ENCODE data around the gene GDPD4. TPM values are rescaled to one million over a fixed set of nuclear protein-coding genes. Genes with fewer than 3 reads are reported as not detected.
A peak's percentile ranks its signal among the peaks of the same experiment; 100 is the strongest.

The GDPD4 gene
- total and polyA plus RNA-seq, 4 experiments from 2014 or later, result not detected

DNA sequence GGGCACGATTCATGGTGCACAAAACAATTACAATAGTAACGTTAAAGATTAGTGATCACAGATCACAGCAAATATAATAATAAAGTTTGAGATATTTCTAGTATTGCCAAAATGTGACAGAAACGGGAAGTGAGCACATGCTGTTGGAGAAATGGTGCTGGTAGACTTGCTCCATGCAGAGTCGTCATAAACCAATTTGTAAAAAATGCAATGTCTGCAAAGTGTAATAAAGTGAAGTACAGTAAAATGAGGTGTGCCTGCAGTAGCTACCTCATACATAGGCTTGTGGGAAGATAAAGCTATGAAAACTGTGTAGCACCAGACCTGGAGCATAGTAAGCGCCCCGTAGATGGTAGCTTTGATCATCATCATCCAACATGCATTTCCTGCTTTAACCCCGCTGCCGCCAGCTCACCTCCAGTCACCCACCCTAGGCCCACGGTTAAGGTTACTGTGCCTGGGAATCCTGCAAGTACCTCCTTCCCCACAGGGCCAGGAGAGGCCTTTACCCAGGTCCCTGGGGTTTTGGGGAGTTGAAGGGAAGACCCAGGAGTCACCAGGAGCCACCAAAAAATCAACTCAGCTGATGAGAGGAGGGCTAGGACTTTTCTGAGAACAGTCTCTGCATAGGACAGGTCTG is 114.3 kb downstream of the GDPD4 start:
- Mint-ChIP-seq H3K27me3 (no peaks in the 10 kb centered on the region), H3K9me3 (no peaks in the 10 kb centered on the region), H3K36me3 (no peaks in the 10 kb centered on the region), H3K4me3 (no peak overlapping the region), H3K4me1 (peaks cover 0 to 10% (median 4%) of the 10 kb centered on the region in 4 donors), H3K27ac (peak overlapping the region in 2 of 7 donors; percentile 4 to 9)
- H3K9me3 ChIP-seq (ENCODE audit: control insufficient read depth in 1 of 2, low read length in 2 of 2), result no peaks in the 10 kb centered on the region
- no peak overlapping the region for H3K4me3 ChIP-seq (ENCODE audit: low read length in 2 of 2)
- no peak overlapping the region for H3K27ac ChIP-seq (ENCODE audit: low read depth, low read length)
- no peaks in the 10 kb centered on the region for H3K27me3 ChIP-seq (ENCODE audit: insufficient read depth, low read length)
- no peak for DNase-seq
- POLR2A ChIA-PET (ENCODE audit: partially characterized antibody), result interaction anchor here (1.4 kb wide), 1 partner anchor 60 kb away, joined by 5 read pairs; no protein-coding TSS in a partner anchor
- CTCF ChIA-PET (ENCODE audit: partially characterized antibody), result interaction anchor here (0.7 to 4.8 kb wide), 15 partner anchors 8 to 358 kb away, joined by 3 to 89 read pairs (median 4); partner anchors contain the start of gene MYO7A
- intact Hi-C loops (cut with micrococcal nuclease), result loop anchor here (5.0 kb wide), 1 partner anchor 430 kb away; no protein-coding TSS in a partner anchor
- no peaks in the 10 kb centered on the region for H3K36me3 ChIP-seq (ENCODE audit: insufficient read depth, low read length)
- H3K4me1 ChIP-seq (ENCODE audit: insufficient read depth, low read length), result peaks cover 6% of the 10 kb centered on the region

DNA sequence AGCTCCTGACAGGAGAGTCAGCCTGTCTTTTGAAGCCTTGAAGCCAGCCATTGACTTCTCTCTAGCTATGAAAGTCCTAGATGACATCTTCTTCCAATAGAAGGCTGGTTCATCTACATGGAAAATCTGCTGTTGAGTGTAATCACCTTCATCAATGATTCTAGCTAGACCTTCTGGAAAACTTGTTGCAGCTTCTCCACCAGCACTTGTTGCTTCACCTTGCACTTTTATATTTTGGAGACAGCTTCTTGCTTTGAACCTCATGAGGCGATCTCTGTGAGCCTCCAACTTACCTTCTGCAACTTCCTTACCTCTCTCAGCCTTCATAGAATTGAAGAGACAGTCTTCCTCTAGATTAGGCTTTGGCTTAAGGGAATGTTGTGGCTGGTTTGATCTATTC is 115.2 kb downstream of the GDPD4 start:
- no peak overlapping the region for H3K4me3 Mint-ChIP-seq
- Histone ChIP-seq H3K4me3 (ENCODE audit: low read length in 2 of 2) (no peak overlapping the region), H3K9me3 (ENCODE audit: control insufficient read depth in 1 of 2, low read length in 2 of 2) (no peaks in the 10 kb centered on the region), H3K4me1 (ENCODE audit: insufficient read depth, low read length) (peaks cover 6% of the 10 kb centered on the region), H3K27ac (ENCODE audit: low read depth, low read length) (no peak overlapping the region), H3K36me3 (ENCODE audit: insufficient read depth, low read length) (no peaks in the 10 kb centered on the region), H3K27me3 (ENCODE audit: insufficient read depth, low read length) (no peaks in the 10 kb centered on the region)
- H3K36me3 Mint-ChIP-seq, result no peaks in the 10 kb centered on the region
- H3K4me1 Mint-ChIP-seq, result peaks cover 0 to 10% (median 4%) of the 10 kb centered on the region in 4 donors
- no peak overlapping the region for H3K27ac Mint-ChIP-seq
- POLR2A ChIA-PET (ENCODE audit: partially characterized antibody), result no interaction called here
- DNase-seq, result no peak
- H3K9me3 Mint-ChIP-seq, result no peaks in the 10 kb centered on the region
- CTCF ChIA-PET (ENCODE audit: partially characterized antibody), result interaction anchor here (0.6 to 4.8 kb wide), 8 partner anchors 10 to 359 kb away, joined by 3 to 89 read pairs (median 4); partner anchors contain the start of gene MYO7A
- intact Hi-C loops (cut with micrococcal nuclease), result loop anchor here (5.0 kb wide), 1 partner anchor 431 kb away; no protein-coding TSS in a partner anchor
- no peaks in the 10 kb centered on the region for H3K27me3 Mint-ChIP-seq

DNA sequence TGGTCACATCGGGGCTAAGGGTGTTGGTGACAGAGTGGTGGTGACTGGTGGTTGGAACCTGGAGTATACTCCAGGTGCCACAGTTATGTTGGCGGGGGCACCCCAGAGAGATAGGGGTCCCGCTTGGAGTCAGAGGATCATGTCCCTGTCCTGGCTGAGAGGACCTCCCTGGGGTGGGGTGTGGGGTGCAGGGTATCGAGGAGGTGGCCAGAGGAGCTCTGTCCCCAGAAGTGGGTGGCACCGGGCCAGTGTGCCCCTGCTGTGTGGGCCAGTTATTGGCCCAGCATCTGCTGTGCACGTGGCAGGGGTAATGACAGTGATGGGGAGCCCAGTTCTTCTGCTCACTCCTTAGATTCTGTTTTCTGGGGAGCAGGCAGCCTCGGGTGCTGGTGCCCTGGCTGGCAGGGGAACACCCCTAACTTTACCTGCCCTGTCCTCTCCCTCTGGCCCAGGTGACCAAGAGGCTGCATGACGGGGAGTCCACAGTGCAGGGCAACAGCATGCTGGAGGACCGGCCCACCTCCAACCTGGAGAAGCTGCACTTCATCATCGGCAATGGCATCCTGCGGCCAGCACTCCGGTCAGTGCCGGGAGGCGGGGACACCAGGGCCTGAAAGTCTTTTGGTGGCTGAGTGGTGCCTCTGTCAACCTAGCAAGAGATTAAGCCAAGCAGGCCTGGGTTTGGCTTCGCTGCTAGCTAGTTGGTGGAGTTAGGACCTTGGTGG is 117.2 kb downstream of the GDPD4 start:
- H3K4me3 Mint-ChIP-seq, result no peak overlapping the region
- no peaks in the 10 kb centered on the region for H3K36me3 ChIP-seq (ENCODE audit: insufficient read depth, low read length)
- H3K9me3 Mint-ChIP-seq, result no peaks in the 10 kb centered on the region
- peaks cover 0 to 10% (median 4%) of the 10 kb centered on the region in 4 donors for H3K4me1 Mint-ChIP-seq
- no peak overlapping the region for H3K4me3 ChIP-seq (ENCODE audit: low read length in 2 of 2)
- intact Hi-C loops (cut with micrococcal nuclease), result no loop called here
- H3K4me1 ChIP-seq (ENCODE audit: insufficient read depth, low read length), result peaks cover 6% of the 10 kb centered on the region
- H3K36me3 Mint-ChIP-seq, result no peaks in the 10 kb centered on the region
- ChIA-PET POLR2A (ENCODE audit: partially characterized antibody) (no interaction called here), CTCF (ENCODE audit: partially characterized antibody) (interaction anchor here (1.2 kb wide), 1 partner anchor 57 kb away, joined by 3 read pairs; no protein-coding TSS in a partner anchor)
- no peaks in the 10 kb centered on the region for H3K9me3 ChIP-seq (ENCODE audit: control insufficient read depth in 1 of 2, low read length in 2 of 2)
- DNase-seq, result no peak
- H3K27me3 Mint-ChIP-seq, result no peaks in the 10 kb centered on the region
- H3K27ac ChIP-seq (ENCODE audit: low read depth, low read length), result no peak overlapping the region
- H3K27me3 ChIP-seq (ENCODE audit: insufficient read depth, low read length), result no peaks in the 10 kb centered on the region
- H3K27ac Mint-ChIP-seq, result no peak overlapping the region

DNA sequence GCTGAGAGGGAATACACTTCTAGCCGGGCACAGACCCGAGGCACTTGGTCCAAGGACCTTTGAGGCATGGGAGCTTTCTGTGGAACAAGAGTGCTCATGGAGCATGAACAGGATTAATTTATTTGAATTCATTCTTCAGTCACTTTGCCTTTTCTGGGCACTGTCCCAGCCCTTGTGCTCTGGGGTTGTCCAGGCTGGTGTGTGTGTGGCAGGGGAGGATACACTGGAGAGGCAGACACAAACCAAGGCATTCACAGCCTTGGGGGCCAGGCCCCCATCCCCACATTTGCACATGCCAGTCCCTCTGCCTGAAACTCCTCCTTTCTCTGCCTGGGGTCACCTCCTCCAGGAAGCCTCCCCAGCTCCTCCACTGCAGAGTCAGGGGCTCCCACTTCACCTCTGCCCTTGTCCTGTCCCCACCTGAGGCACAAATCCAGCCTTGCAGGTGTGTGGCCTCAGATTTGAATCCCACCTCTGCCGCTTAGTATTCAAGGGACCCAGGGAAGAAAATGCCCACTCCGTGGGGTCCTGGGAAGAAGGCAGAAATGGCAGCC is 118.0 kb downstream of the GDPD4 start:
- Histone ChIP-seq H3K4me3 (ENCODE audit: low read length in 2 of 2) (no peak overlapping the region), H3K4me1 (ENCODE audit: insufficient read depth, low read length) (peaks cover 6% of the 10 kb centered on the region), H3K9me3 (ENCODE audit: control insufficient read depth in 1 of 2, low read length in 2 of 2) (no peaks in the 10 kb centered on the region), H3K27ac (ENCODE audit: low read depth, low read length) (no peak overlapping the region), H3K27me3 (ENCODE audit: insufficient read depth, low read length) (no peaks in the 10 kb centered on the region), H3K36me3 (ENCODE audit: insufficient read depth, low read length) (no peaks in the 10 kb centered on the region)
- H3K27ac Mint-ChIP-seq, result peak overlapping the region in 1 of 7 donors; percentile 17
- ChIA-PET CTCF (ENCODE audit: partially characterized antibody) (interaction anchor here (1.2 kb wide), 1 partner anchor 57 kb away, joined by 3 read pairs; no protein-coding TSS in a partner anchor), POLR2A (ENCODE audit: partially characterized antibody) (no interaction called here)
- no peaks in the 10 kb centered on the region for H3K27me3 Mint-ChIP-seq
- peaks cover 0 to under 1% (median 0%) of the 10 kb centered on the region in 8 donors for H3K9me3 Mint-ChIP-seq
- DNase-seq, result no peak
- H3K36me3 Mint-ChIP-seq, result no peaks in the 10 kb centered on the region
- H3K4me3 Mint-ChIP-seq, result no peak overlapping the region
- H3K4me1 Mint-ChIP-seq, result peaks cover 0 to 10% (median 4%) of the 10 kb centered on the region in 4 donors
- intact Hi-C loops (cut with micrococcal nuclease), result no loop called here

DNA sequence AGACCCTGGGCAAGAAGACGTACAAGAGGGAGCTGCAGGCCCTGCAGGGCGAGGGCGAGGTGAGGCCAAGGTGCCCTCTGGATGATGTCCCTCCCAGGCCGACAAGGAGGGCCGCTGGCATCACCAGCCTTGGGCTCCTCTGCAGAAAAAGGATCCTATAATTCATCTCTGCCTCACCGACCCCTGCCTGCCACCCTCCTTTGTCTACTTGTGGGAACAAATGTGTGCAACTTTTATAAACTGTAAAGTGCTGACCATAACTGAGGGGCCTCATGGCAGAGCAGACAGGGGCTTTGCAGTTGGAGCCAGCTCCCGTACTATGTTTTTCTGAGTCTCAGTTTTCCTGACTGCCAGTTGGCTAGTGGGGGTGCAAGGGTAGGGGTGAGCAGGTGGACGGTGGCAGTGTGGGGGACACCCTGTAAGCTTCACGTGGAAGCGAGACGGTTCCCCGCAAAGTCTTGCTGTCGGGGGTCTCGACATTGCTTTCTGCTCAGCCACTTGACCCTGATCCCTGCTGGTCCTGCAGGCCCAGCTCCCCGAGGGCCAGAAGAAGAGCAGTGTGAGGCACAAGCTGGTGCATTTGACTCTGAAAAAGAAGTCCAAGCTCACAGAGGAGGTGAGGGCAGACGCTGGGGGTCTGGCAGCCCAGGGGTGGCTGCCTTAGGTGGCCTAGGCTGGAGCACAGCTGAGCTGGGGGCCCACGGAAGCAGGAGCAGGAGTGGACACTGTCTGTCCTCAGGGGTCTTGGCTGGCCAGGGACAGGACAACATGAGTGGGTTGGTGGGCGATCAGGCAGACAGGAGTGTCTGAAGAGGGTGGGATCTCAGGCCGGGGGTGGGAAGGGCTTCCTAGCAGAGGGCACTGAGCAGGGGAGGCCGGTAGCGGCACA is 118.7 kb downstream of the GDPD4 start:
- DNase-seq, result no peak

DNA sequence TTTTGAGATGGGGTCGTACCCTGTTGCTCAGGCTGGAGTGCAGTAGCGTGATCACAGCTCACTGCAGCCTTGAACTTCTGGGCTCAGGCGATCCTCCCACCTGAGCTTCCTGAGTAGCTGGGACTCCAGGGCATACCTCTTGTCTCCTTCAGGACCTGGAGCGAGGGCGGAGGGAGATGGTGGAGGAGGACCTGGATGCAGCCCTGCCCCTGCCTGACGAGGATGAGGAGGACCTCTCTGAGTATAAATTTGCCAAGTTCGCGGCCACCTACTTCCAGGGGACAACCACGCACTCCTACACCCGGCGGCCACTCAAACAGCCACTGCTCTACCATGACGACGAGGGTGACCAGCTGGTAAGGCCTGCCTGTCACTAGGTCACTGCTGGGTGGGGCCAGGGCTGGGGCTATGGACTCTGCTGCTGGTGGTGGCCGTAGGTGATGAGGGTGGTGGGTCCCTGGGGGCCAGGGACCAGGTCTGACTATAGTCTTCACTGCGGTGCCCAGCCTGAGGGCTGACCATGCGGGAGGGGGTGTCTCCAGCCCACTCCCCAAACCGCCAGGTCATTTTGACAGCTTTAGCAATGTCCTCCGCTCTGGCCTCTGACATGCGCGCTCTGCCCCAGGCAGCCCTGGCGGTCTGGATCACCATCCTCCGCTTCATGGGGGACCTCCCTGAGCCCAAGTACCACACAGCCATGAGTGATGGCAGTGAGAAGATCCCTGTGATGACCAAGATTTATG is 119.5 kb downstream of the GDPD4 start:
- no peaks in the 10 kb centered on the region for H3K36me3 Mint-ChIP-seq
- no peak overlapping the region for H3K4me3 Mint-ChIP-seq
- ChIA-PET CTCF (ENCODE audit: partially characterized antibody) (no interaction called here), POLR2A (ENCODE audit: partially characterized antibody) (no interaction called here)
- intact Hi-C loops (cut with micrococcal nuclease), result no loop called here
- H3K4me3 ChIP-seq (ENCODE audit: low read length in 2 of 2), result no peak overlapping the region
- no peaks in the 10 kb centered on the region for H3K9me3 ChIP-seq (ENCODE audit: control insufficient read depth in 1 of 2, low read length in 2 of 2)
- H3K27ac ChIP-seq (ENCODE audit: low read depth, low read length), result no peak overlapping the region
- peaks cover 0 to 2% (median 0%) of the 10 kb centered on the region in 8 donors for H3K9me3 Mint-ChIP-seq
- no peaks in the 10 kb centered on the region for H3K27me3 ChIP-seq (ENCODE audit: insufficient read depth, low read length)
- no peaks in the 10 kb centered on the region for H3K36me3 ChIP-seq (ENCODE audit: insufficient read depth, low read length)
- DNase-seq, result no peak
- H3K4me1 ChIP-seq (ENCODE audit: insufficient read depth, low read length), result no peaks in the 10 kb centered on the region
- H3K27ac Mint-ChIP-seq, result no peak overlapping the region
- no peaks in the 10 kb centered on the region for H3K27me3 Mint-ChIP-seq
- peaks cover 0 to 6% (median 2%) of the 10 kb centered on the region in 4 donors for H3K4me1 Mint-ChIP-seq

More for the DNA sequence above, 118.7 kb downstream of the GDPD4 start:
- Histone ChIP-seq H3K36me3 (ENCODE audit: insufficient read depth, low read length) (no peaks in the 10 kb centered on the region), H3K4me3 (ENCODE audit: low read length in 2 of 2) (no peak overlapping the region), H3K9me3 (ENCODE audit: control insufficient read depth in 1 of 2, low read length in 2 of 2) (no peaks in the 10 kb centered on the region), H3K27ac (ENCODE audit: low read depth, low read length) (no peak overlapping the region), H3K27me3 (ENCODE audit: insufficient read depth, low read length) (no peaks in the 10 kb centered on the region), H3K4me1 (ENCODE audit: insufficient read depth, low read length) (peaks cover 6% of the 10 kb centered on the region)
- ChIA-PET CTCF (ENCODE audit: partially characterized antibody) (interaction anchor here (1.2 kb wide), 1 partner anchor 56 kb away, joined by 3 read pairs; no protein-coding TSS in a partner anchor), POLR2A (ENCODE audit: partially characterized antibody) (no interaction called here)
- H3K27ac Mint-ChIP-seq, result no peak overlapping the region
- H3K4me1 Mint-ChIP-seq, result peaks cover 0 to 10% (median 4%) of the 10 kb centered on the region in 4 donors
- H3K36me3 Mint-ChIP-seq, result no peaks in the 10 kb centered on the region
- intact Hi-C loops (cut with micrococcal nuclease), result no loop called here
- H3K27me3 Mint-ChIP-seq, result no peaks in the 10 kb centered on the region
- peaks cover 0 to 2% (median 0%) of the 10 kb centered on the region in 8 donors for H3K9me3 Mint-ChIP-seq
- H3K4me3 Mint-ChIP-seq, result no peak overlapping the region
